DMS53 treated with DMSO at 0.1 percent for 48 hours (cell line): ENCODE measurements around the gene SLC2A1.

Source experiments
- DNase-seq: peaks from one replicate; lab custom pipeline; 2025; ENCODE audit not compliant: unreplicated experiment; lab: John Stamatoyannopoulos, UW

SLC2A1 gene

DNA sequence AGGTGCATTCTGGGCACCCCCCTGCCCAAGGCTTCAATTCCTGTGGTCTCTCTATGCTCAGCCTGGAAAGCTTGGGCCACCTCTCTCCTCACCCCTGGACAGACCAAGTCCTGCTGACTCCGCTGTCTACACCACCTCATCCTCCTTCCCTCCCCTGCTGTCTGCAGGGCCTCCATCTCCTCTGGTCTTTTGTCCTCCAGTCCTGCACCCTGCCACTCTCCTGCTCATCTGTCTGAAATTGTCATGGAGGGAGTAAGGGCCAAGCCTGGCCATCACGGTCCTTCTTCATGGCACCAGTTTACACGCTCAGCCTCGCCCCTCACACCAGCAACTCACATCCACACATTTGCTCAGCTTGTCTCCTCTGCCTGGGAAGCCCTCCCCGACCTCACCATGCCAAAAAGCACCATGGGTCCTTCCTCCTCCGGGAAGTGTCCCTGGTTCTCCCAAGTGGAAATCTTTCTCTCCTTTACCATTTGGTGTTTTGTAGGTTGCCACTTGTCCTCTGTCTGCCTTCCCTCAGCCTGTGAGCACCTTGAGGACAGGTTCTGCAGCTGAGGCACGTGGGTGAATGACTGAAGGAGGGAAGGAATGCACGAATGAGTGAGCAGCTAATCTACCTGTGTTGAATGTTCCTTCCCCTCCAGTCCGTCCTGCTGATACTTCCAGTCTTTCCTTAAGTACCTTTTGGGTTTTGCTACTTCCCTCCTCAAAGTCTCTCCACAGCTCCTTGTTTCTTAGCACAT, 2.1 kb upstream of the SLC2A1 start:
- no peak for DNase-seq

DNA sequence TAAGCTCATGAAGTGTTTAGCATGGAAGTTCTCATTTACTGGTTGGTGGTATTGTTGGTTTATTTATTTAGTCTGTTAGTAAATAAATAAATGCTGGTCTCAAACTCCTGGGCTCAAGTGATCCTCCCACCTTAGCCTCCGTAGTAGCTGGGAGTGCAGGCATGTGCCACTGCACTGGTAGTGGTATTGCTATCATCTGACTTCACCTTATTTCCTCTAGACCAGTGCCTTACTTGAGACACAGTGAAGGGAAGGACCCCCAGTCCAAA, 1.4 kb upstream of the SLC2A1 start:
- no peak for DNase-seq

DNA sequence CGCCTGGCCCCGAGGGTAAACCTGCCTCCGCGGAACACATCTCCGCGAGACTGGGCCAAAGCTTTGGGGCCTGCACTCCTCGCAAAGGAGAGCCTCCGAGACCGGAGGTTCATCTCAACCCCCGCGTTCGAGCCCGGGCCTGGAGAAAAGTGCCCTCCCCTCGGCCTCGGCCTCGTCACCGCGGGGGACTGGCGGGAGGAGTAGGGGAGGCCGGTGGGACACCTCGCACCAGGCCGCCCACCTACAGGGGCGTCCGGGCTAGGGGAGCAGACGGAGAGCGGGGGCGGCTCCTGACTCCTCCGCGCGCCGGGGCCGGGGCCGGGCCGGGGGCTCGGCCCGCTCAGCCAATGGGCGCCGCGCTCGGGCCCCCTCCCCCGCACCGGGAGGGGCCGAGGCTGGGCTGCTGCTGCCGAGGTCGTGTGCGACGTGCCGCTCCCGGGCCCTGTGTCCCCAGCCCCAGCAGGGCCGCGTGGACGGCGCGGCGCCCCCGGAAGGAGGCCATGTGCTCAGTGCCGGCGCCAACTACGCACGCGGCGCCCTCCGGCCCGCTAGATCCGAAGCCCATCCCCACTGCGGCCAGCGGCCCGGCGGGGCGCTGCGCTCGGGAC, 684 bp downstream of the SLC2A1 start:
- DNase-seq: peak; percentile 9

DNA sequence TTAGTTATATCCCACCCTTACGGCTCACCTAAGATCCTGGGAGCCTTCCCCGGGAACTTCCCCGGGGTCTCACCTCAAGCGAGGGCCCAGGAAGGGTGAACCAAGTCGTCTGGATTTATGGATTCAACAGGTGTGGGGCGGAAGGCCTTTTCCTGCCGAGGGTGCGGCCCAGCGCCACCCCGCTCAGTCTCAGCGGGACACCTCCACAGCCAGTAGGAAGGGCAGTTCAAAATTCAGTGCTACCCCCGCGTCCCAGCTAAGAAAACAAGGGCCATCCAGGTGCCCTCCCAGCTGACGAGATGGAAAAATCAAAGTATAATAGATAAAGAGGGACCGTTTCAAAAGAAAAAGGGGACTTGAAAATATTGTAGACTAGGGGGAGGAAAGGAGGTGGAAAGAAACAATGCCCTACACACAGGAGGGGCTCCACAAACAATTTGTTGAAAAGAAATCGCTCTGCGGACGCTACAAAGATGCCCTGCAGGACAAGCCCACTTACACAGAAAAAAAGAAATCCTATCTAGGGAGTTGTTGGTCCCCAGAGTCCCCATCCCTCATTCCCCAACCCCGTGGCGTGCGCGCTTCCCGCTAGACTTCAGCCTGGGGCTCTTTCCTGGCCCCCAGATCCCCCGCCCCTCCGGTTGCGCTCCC, 1.3 kb downstream of the SLC2A1 start:
- DNase-seq: no peak

DNA sequence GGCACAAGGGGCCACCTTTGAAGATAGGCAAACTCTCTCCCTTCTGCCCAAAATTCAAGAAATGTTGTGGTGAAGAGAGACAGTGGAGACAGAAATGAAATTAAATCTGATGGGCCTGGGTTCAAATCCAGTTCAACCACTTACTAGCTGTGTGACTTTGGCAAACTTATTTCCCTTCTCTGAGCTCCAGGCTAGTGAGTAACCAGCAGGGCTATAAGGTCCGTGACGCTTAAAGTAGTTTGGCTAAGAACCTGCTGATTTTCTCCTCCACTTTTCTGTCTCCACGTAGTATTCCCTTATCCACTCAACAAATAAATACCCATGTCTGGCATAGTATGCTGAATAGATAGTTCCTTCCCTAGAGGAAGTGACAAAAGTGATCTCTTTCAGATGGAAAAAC, 1.9 kb downstream of the SLC2A1 start:
- DNase-seq: no peak

DNA sequence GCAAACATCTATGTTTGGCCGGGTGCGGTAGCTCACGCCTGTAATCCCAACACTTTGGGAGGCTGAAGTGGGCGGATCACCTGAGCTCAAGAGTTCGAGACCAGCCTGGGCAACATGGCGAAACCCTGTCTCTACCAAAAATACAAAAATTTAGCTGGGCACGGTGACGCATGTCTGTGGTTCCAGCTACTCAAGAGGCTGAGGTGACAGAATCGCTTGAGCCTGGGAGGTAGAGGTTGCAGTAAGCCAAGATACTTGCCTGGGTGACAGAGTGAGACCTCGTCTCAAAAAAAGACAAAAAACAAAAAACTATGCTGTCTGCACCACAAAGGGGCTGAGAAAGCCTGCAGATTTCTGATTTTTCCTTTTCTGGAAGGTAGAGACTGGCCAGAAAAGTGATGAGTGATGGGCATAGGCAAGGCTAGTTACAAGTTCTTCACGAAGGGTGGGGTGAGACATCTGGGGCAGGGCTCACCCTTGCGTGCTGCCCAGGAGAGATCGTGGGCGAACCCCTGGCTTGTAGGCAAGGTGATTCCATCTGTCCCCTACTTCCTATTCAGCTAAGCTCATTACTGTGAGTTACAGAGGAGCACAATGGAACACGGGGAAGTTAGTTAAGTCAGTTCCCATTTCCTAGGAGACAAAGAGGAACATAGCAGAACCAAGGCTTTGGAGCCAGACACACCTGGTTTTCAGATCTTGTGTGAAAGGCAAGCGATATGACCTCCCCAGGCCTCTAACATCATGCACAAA, 3.2 kb downstream of the SLC2A1 start:
- no peak for DNase-seq

DNA sequence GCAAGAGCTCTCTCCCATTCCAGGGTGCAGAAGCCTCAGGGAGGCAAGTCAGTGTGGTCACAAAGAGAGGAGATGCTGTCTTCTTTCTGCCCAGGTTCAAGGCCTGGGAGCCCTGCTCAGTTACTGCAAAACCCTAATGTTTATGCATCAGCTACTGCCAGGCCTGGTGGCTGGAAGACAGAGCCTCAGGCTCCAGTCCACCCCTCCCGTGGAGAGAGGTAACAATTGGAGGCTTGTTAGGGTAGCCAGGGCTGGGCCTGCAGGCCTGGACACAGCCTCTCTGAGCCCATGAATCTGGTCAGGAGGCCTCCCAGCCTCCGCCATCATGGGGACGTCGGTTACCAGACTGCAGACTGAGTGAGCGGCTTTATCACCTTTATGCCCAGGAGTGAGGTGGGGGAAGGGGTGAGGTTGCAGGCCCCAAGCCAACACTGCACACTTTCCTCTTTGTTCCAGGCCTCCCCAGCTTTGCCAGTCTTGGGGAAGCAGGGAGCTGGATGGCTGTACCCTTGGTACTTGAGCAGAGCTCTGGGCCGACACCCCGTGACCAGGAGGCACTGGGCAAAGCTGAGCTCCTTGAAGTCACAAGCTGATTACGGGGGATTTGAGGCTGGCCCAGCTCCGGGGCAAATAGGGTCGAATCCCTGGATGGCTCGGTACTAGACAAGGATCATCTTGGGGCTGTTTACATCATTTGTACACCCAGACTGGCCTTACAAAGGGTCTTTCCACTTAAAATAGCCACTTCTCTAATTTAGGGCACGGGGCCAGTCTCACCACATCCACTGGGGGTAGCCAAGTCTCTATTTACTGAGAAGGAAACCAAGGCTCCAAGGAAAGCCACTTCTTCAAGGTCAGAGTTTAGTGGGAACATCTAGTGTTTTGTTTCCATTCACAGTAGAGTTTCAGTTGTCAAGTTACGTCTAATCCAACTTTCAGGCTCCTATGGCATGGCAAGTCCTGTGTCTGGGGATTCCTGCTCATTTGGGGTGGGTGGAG, 5.2 kb downstream of the SLC2A1 start:
- no peak for DNase-seq

DNA sequence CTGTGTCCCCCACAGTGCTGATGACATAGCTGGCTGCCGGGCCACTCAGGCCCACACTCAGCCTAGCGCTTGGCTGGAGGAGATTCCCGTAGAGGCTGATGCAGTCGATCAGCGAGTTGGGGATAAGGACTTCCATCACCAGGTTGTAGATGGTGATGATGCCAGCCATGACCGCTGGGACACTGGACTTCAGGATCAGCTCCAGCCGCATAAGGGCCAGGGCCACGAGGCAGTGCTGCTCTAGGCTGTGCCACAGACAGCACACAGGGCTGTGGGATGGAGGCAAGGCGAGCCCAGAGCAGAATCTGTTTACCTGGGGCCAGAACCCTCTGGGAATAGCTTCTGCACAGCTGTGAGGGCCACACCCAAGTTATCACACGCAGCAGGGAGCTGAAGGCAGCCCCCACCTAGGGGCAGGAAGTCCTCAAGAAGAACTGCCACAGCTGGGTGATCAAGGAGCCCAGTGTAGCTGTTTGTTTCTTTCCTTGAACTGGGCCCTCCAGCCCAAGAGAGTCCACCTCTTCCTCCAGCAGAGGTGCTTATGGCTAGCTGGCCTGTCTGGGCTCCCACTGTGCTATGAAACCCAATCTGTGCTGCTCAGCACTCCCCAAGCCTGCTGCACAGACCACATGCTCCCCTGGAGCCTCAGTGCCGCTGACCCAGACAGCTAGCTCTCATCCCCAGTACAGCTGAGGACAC, 6.2 kb downstream of the SLC2A1 start:
- DNase-seq: no peak

DNA sequence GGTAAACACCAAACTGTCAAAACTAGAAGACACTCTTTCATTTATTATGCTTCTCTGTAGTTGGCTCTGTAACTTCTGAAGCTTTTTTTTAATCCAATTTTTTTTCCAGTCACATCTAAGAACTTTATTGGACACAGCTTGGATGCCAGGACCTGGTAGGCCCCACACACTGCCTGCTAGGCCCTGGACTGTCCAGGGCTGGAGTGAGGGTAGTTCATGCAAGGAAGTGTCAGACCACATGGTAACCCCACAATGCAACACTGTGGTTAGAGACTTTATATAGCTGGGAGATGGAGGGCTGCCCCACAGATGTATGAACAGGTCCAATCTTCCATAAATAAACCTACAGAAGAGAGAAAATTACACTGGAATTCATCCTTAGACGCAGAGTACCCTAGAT, 7.1 kb downstream of the SLC2A1 start:
- DNase-seq: no peak

DNA sequence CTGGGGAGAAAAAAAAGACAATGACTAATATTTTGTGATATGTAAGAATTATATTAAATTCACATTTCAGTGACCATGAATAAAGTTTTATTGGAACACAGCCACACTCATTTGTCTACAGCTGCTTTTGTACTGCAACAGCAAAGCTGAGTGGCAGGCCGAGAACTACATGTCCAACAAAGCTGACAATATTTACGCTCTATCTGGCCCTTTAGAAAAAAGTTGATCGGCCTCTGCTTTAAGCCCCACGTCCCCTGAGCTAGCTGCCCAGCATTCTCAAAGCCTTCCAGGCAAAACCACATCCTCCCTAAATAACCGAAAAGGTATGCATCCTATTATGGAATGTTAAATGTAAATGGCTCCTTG, 8.6 kb downstream of the SLC2A1 start:
- DNase-seq: no peak

DNA sequence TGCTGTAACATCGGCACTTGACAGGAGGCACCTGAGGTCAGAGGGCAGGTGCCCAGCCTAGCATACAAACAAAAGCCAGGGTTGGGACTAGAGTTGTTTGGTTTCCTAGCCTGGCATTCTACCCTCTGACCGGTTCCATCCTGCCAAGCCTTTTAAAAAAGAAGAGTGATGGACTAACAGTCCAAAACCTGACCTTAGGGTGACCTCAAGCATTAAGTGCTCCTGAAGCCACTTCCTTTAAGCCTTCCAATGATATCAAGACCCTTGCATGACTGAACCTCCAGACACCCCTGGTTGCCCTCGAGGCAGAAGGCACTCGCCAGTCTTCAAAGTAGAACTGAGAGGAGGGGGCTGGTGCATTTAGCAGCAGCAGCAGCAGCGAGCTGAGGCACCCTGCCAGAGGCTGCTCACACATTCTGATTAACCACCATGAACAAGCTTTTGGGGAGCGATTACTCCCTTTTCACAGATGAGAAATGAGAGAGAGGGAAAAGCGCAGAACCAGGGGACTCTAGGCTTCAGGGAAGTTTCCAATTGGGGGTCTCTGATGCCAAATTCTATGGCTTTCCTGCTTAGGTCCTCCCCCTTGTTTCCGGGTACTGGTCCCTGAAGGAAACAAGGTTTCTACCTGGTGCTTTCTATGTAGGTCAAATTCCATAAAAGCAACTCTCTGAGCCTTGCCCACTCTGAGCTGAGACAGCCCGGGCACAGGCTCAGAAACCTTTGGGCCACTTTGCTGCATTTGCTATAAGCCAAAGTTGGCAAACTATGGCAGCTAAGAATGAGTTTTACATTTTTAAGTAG, 9.2 kb downstream of the SLC2A1 start:
- DNase-seq: no peak

DNA sequence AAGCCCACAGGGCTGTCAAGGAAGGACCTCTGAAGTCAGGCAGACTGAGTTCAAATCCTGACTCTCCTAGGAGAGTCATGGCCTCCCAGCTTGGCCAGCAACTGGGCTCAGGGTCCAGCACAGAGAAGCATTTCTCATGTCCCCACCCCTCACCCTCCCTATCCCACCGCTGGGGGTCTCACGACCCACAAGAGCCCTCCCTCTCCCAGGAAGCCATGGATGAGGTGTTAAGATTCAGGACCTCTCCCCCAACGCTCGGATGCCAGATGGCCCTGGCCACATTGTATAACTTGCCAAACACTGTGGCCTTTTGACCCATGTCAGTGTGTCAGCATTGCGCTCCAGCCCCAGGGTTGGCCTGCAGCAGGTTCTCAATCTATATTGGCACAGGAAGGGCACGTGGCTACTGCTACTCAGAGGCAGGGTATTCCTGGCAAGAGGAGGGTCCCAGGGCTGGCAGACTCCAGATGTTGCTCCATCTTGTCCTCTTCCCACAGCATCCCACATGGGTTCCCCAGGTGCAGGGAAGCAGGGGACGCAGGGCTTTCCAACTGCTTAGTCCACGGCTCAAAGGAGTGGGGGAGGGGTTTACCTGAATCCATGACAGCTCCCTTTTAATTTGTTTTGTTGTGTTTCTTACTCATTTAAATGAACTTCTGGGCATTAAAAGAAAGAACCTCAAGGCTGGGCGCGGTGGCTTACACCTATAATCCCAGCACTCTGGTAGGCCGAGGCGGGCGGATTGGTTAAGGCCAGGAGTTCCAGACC, 10.5 kb downstream of the SLC2A1 start:
- no peak for DNase-seq

DNA sequence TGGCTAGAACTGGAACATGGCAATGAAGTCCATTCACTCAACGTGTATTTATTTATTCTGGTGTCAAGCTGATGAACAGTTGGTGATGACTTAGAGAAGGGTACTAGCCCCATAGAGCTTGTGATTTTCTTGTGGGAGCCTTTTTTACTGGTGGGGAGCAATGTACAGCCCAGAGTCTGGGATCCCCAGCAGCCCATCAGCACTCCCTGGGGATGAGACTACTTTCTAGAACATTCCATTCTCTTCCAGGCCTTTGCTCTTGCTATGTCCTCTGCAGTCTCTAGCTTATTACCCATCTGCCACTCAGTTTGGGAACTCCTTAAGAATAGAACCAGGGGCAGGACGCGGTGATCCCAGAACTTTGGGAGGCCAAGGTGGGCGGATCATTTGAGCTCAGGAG, 11.6 kb downstream of the SLC2A1 start:
- DNase-seq: no peak

DNA sequence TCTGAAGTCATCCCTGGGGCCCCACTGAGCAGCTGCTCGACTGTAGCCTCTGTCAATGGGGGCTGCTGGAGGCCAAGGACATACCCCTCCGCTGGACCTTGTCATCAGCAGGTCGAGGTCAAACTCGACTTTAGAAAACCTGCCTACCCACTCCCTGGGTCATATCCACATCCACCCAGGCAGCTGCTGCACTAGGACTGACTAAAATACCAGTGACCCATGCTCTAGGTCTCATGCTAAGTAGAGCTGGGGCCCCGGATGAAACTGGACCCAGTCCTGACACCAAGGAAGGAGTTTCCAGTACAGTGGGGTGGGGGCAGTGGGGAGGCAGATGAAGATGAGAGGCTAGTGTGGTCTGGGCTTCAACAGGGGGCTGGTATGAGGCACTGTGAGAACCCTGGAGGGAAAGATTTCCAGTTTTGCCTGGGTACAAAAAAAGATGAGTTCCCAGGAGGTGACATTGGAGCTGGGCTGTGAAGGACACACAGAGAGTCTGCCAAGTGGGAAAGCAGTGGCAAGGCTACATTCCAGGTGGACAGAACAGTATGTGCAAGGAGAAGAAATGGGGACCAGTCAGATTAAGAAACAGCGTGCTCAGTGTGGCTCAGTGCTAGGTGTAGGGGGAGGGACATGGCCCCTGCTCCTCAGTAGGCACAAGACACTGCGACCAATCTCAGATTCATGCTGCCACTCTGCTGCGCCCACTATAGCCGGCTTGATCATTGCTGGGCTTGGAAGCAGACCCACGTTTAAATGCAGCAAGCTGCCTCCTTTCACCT, 12.4 kb downstream of the SLC2A1 start:
- no peak for DNase-seq

DNA sequence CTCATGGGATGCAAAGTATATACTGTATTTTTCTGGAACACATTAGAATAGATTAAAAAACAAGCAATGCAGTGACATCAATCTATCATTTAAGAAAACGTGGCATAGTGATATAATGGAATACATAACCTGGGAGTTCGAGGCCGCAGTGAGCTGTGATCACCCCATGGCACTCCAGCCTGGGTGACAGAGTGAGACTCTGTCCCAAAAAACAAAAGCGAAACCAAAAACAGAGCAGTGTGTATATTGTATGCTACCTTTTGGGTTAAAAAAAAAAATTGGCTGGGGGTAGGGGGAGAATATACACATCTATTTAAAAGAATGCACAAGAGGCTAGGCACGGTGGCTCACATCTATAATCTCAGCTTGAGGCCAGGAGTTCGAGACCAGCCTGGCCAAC, 13.5 kb downstream of the SLC2A1 start:
- no peak for DNase-seq

DNA sequence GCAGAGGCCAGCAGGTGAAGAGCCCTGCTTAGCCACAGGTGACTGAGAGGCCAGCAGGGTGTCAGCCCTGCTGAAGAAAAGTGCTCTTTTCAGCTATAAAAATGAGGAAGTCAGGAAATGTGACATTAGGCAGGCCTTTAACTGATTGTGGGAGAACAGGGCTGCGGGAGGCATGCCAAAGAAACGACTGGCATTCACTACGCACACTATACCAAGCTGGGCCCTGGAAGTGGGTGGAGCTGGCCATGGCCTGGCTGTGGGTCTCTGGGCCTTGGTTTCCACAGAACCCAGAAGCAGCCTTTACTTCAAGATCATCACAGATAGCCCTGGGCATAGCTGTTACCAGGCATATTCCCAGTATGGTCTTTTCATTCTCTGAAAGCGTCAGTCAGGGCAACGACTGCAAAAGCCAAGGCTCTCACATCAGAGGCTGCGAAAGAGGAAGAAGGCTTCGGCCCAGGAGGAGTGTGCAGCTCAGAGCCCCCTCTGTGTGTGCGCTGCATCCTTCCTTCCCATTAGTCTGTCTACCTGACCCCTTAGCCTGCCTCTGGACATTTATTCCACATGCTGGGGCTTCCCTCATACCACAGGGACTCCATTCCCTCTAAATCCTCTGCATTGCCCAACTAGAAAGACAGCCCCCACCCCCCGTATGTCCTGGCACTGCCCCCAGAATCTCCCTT, 14.3 kb downstream of the SLC2A1 start:
- DNase-seq: no peak

DNA sequence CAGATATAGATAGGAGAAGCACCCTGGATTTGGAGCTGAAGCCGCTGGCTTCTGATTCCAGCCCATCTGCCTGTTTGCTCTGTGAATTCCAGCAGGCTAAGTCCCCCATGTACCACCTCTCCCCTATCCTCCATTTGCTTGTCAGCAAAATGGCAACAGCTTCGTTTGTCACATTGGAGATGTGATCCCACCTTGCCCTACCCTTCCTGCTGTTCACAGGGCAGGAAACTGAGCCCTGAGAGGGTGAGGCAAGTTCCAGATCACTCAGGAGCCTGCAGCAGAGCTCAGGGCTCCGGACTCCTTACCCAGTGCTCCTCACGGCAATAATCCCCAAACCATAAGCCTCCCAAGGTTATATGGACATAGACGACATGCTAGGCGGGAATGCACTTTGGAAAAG, 14.9 kb downstream of the SLC2A1 start:
- DNase-seq: no peak
